GM04504 (cell line): ENCODE measurements around the gene NT5DC4.

Experiments used
- DNase-seq: peaks from one replicate; pipeline ENCODE4 v3.0.0-alpha.2; 2012; ENCODE audit warnings: low read depth

The NT5DC4 gene

DNA sequence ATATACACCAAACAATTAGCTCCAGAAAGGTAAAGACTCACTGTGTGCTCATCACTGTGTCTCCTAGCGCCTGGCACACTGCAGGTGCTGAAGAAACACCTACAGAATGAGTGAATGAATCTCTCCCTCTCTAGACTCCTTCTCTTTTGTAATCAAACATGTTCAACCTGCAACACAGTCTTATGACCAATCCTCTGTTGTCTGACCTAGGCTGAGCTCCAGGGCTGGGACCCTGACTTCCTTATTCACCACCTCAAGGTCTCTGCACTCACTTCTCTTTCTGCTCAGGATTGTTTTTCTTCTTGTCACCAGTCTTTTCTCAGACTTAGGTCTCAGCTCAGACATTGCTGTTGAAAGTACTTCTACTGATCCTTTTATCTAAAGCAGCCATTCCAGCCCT, 33.7 kb downstream of the NT5DC4 start:
- DNase-seq: no peak

DNA sequence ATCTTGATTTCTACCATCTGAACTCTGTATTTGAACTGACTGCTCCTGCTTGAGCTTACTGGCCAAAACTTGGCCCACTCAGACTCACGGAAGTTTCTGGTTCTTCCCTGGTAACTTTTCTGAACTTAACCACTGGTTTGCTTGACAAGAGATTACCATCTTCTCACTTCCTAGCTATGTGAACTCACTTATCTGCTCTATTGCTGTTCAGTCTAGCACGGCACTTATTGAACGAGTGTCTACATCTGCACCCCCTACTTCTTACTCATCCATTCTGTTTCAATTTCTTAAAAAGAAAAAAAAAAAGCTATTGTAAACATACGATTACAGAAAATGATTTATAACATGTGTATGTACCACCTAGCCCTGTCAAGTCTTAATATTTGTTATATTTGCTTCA, 34.6 kb downstream of the NT5DC4 start:
- no peak for DNase-seq

- no peak for DNase-seq
Measured at GRCh38 chr2:112756207-112756606, 35.4 kb downstream of the NT5DC4 start.

DNA sequence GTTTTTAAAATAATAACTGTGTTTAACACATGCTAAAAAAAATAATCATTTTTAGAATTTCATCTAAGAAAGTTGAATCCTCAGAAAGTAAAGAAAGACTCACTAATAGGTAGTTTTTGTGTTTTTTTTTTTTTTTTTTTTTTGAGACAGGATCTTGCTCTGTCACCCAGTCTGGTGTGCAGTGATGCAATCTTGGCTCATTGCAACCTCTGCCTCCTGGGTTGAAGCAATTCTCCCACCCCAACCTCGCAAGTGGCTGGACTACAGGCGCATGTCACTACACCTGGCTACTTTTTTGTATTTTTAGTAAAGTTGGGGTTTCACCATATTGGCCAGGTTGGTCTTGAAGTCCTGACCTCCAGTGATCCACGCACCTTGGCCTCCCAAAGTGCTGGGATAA, 36.4 kb downstream of the NT5DC4 start:
- no peak for DNase-seq

- no peak for DNase-seq
Measured at GRCh38 chr2:112758711-112759110, 37.9 kb downstream of the NT5DC4 start.

DNA sequence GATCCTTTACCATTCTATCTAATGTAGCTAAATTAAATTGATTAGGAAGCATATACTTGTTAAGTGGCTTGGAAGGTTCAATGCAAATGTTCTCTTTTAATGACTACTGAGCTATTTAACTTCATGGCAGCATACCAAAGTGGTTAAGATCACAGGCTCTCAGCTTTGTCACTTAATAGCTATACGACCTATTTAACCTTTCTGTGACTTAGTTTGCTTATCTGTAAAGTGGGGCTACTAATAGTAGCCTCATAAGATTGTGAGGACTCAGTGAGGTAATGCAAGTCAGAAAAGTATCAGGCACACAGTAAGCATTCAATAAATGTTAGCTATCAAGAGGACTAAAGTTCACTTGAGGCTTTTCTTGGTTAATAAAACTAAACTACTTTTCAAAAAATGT, 39.3 kb downstream of the NT5DC4 start:
- no peak for DNase-seq

GRCh38 chr2:112762276-112762675, 41.5 kb downstream of the NT5DC4 start:
- DNase-seq: no peak

DNA sequence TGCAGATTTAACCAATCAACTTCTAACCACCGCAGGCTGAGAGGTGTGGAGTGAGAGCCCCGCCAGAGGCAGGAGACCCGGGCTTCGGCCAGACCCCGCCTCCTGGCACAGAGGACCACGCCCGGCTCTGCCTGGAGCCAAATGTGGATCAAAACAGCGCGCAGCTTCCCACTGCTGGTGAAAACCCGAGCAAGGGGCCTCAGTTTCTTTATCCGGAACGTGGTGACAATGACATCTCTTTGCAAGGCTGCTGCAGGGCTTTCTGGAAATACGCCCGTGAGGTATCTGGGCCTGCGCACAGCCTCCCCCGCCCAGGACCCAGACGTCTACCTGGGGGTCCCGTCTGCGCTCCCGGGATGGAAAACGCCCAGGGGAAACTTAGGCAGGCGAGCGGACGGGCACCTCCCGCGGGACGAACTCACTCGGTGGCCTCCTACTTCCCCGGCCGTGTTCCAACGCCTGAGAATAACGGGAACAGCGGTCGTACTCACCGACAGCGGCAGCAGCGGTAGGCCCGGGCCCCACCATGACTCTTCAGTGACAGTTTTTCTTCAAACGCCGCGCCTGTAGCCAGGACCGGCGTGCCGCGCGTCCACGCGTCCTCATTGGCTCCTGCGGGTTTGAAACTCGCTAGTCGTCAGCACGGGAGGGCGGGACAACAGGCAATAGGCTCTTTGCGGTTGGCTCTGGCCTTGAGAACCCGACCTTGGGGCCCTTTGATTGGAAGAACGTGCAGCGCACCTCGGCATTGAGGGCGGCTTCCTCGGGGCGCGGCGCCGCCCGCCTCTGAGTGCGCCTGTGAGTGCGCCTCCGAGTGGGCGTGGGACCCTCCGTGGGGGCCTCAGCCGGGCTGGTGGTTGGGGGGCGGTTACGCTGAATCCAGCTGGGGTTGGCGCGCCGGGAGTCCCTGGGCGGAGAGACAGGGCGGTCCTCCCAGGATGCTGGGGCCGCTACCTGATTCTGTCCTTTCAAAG, 43.5 kb downstream of the NT5DC4 start, which contains the start of gene CKAP2L:
Gene CKAP2L (minus strand): TSS at position 539 of the 974 bp plus-strand sequence. CDS start 11 bp downstream, at position 528.
- peak; percentile 93 for DNase-seq

DNA sequence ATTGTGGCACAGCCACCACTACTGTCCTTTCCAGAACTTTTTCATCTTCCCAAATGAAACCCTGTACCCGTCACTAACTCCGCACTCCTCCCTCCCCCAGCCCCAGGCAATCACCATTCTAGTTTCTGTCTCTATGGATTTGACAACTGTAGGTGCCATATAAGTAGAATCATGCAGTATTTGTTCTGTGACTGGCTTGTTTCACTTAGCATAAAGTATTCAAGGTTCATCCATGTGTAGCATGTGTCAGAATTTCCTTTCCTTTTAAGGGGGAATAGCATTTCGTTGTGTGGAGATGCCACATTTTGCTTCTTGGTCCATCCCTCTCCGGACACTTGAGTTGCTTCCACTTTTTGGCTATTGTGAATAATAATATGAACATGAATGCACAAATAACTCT, 44.4 kb downstream of the NT5DC4 start:
- no peak for DNase-seq

GRCh38 chr2:112767693-112768330, 47.0 kb downstream of the NT5DC4 start:
- no peak for DNase-seq

DNA sequence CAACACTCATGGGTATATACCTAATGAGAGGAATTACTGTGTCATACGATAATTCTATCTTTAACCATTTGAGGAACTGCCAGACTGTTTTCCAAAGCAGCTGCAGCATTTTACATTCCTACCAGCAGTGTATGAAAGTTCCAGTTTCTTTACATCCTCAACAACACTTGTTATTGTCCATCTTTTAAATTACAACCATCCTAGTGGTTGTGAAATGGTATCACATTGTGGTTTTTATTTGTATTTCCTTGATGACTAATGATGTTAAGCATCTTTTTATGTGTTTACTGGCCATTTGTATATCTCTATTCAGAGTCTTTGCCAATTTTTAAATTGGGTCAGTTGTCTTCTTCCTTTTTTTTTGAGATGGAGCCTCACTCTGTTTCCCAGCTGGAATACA, 47.6 kb downstream of the NT5DC4 start:
- peak; percentile 48 for DNase-seq

DNA sequence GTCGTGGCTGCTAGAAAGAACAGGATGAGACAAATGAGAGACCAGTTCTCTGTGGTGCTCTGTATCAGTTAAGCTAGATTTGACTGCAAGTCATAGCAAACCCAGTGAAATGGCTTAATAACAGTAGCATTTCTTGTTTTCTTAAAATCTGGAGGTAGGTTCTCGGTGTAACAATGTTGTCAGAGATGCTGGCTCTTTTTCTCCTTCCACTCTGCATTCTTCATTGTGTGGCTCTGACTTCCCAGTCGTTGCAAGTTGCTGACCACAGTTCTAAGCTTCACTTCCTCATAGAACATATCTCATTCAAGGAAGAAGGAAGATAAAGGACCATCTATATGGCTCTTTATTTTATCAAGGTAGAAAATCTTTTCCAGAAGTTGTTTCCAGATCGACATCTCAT, 51.5 kb downstream of the NT5DC4 start:
- no peak for DNase-seq

DNA sequence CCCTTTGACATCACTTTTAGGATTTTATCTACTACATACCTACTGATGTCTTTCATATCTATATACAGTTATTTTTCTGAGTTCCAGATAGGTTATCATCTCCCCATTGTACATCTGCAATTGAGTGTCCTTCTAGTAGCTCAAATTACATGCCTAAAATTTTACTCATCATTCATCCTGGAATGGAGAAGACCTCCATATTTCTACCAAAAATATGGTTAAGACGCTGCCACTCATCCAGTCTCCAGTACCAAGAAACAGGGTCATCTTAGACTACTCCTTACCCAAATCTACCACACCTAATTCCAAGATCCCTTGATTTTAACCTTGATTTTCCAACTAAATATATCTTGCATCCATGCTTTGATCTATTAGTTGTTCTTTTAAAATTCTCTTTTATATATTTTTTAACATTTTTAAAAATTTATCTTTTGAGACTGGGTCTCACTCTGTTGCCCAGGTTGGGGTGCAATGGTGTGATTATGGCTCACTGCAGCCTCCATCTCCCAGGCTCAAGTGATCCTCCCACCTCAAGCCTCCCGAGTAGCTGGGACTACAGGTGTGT, 52.2 kb downstream of the NT5DC4 start:
- no peak for DNase-seq

DNA sequence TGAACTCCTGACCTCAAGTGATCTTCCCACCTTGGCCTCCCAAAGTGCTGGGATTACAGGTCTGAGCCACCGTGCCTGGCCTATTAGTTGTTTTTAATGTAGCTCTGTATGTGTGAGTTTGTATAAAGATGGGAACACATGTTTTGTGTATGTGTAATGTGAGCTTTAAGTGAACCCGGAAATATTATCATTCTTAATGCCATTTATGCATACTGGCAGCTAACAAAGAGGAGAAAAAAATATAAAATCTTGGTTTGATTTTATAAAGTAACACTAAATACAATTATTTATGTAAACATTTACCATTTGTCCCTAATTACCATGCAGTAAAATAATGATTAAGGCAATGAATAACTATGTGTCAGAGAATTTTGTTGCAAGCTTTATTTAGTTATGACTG, 52.7 kb downstream of the NT5DC4 start:
- no peak for DNase-seq

GRCh38 chr2:112774536-112775285, 53.9 kb downstream of the NT5DC4 start:
- DNase-seq: no peak

DNA sequence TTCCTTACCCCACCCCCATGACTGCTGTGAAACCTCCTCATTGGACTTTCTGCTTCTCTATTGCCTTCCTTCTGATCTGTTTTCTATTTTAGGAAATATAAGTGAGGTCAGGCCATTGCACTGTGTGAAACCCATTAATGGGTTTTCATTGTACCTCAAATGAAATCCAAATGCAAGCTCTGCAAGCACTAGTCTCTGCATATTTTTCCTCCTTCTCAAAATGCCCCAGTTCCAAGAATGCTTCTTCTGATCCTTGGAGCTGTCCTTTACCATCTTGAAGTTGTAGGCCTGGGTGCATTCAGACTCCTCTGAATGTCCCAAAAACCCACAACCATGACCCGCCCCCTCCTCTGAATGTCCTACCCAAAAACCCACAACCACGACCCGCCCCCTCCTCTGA, 55.3 kb downstream of the NT5DC4 start:
- DNase-seq: no peak

DNA sequence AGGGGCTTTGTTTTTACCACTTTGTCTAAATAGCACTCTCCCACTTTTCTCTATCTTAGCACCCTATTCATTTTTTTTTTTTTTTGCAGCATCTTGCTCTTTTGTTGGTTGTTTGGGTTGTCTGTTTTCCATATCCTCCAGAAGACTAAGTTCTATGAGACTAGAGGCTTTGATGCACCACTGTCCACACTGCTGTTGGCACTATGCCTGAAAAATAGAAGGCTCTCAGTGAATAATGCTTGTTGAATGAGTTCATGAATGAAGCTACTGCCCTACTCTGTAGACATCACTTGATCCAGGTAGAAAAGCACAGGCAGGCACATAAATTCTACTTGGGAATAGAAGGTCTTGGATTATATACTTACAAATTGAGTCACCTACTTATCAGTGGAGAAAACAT, 56.2 kb downstream of the NT5DC4 start:
- DNase-seq: no peak

GRCh38 chr2:112779598-112779997, 58.8 kb downstream of the NT5DC4 start:
- no peak for DNase-seq

GRCh38 chr2:112782234-112782799, 61.5 kb downstream of the NT5DC4 start:
- no peak for DNase-seq

GRCh38 chr2:112783187-112783714, 62.4 kb downstream of the NT5DC4 start:
- no peak for DNase-seq
